Activated B cell treated with CpG ODN at 0.5 μM for 24 hours (primary cell): Measurements from ENCODE around the gene DEPDC4. TPM values are rescaled to one million over a fixed set of nuclear protein-coding genes. Genes with fewer than 3 reads are reported as not detected.
"Not testable (repeated sequence)": the region's sequence is repeated elsewhere in the genome, so short reads cannot be mapped to it uniquely, and the experiment has no call there.

ENCODE experiments used
- ATAC-seq: fragments of 200-7000 bp; cut with Tn5 transposase; one replicate; pipeline ENCODE4 v1.10.0; 2021; ENCODE audit warnings: low read depth, mild to moderate bottlenecking, moderate library complexity
- CTCF ChIA-PET: fragments of 350-600 bp; sonication (Branson Sonifier 250); formaldehyde crosslinking; loops from one replicate; lab custom pipeline; 2021; ENCODE audit warnings: antibody characterized with exemption; lab: Charles Lee
- POLR2A ChIA-PET: fragments of 350-600 bp; sonication (Branson Sonifier 250); formaldehyde crosslinking; loops from one replicate; lab custom pipeline; 2021; ENCODE audit warnings: antibody characterized with exemption; lab: Charles Lee
- DNase-seq: peaks from one replicate; pipeline ENCODE4 v3.0.0; 2022
- H3K27ac Mint-ChIP-seq: one replicate; pipeline ENCODE4 v1.8.0; 2020; ENCODE audit warnings: mixed read lengths
- H3K27me3 Mint-ChIP-seq: one replicate; pipeline ENCODE4 v1.8.0; 2021; ENCODE audit warnings: mixed read lengths
- H3K36me3 Mint-ChIP-seq: one replicate; pipeline ENCODE4 v1.8.0; 2021; ENCODE audit warnings: low read depth, mixed read lengths
- H3K4me1 Mint-ChIP-seq: one replicate; pipeline ENCODE4 v1.8.0; 2021; ENCODE audit warnings: mixed read lengths
- H3K4me3 Mint-ChIP-seq: one replicate; pipeline ENCODE4 v1.8.0; 2020; ENCODE audit warnings: mild to moderate bottlenecking, mixed read lengths
- H3K9me3 Mint-ChIP-seq: one replicate; pipeline ENCODE4 v1.8.0; 2020; ENCODE audit warnings: mixed read lengths
- CTCF ChIP-seq: fragments of 200-600 bp; IDR thresholded peaks from one replicate; pipeline ENCODE4 v1.8.0; 2022; ENCODE audit warnings: antibody characterized with exemption, mild to moderate bottlenecking
- intact Hi-C: fragments of 100-400 bp; cut with micrococcal nuclease; formaldehyde crosslinking; loops from one replicate; pipeline ENCODE4 v1.15.1; 2024
- total RNA-seq: library from RNA; stranded (reverse); gene quantifications from 2 replicates; pipeline ENCODE4 v1.2.3, GENCODE V29; 2022

DEPDC4 gene
- total RNA-seq = 0.49 and 0.81 TPM in 2 replicates

- DNase-seq = peak; percentile 90
- H3K36me3 Mint-ChIP-seq = peaks cover 9% of the 10 kb centered on the region
- ChIA-PET CTCF (no interaction called here), POLR2A (interaction anchor here (0.7 to 2.6 kb wide), 5 partner anchors 66 to 961 kb away, joined by 3 to 26 read pairs (median 5); partner anchors contain the start of gene ACTR6)
- no peaks in the 10 kb centered on the region for H3K9me3 Mint-ChIP-seq
- TF ChIP-seq CTCF = no peak
- ATAC-seq = peak; percentile 93
- no peaks in the 10 kb centered on the region for H3K27me3 Mint-ChIP-seq
- H3K4me3 Mint-ChIP-seq = peak within 1 kb of the TSS; percentile 99
- peaks cover 34% of the 10 kb centered on the region for H3K4me1 Mint-ChIP-seq
- intact Hi-C loops = loop anchor here (1.0 to 10.0 kb wide), 6 partner anchors 67 to 1796 kb away; partner anchors contain the start of genes ACTR6, APAF1, BLTP3B and IKBIP
- H3K27ac Mint-ChIP-seq = peak within 1 kb of the TSS; percentile 95
Observed at GRCh38 chr12:100266835-100267602, at the start of gene DEPDC4, which contains the start of gene SCYL2. DEPDC4 (minus strand) TSS chr12:100267079; CDS start chr12:100267076, 3 bp downstream. SCYL2 (plus strand) TSS chr12:100267177; CDS start chr12:100282971, 15,794 bp downstream.

GRCh38 chr12:100311317-100311716 lies 44.4 kb upstream of the DEPDC4 start:
- POLR2A ChIA-PET = no interaction called here
- H3K36me3 Mint-ChIP-seq = peaks cover 61% of the 10 kb centered on the region

GRCh38 chr12:100308138-100308537 lies 41.3 kb upstream of the DEPDC4 start:
- not testable (repeated sequence) for H3K4me1 Mint-ChIP-seq

More at GRCh38 chr12:100311317-100311716, 44.4 kb upstream of the DEPDC4 start:
- CTCF ChIA-PET = no interaction called here
- ATAC-seq (no peak), DNase-seq (no peak)
- H3K4me1 Mint-ChIP-seq = no peaks in the 10 kb centered on the region
- TF ChIP-seq CTCF = no peak
- no peak overlapping the region for H3K4me3 Mint-ChIP-seq
- H3K27ac Mint-ChIP-seq = no peak overlapping the region
- intact Hi-C loops = no loop called here
- H3K9me3 Mint-ChIP-seq = peaks cover 12% of the 10 kb centered on the region
- H3K27me3 Mint-ChIP-seq = no peaks in the 10 kb centered on the region

GRCh38 chr12:100304334-100304733 lies 37.5 kb upstream of the DEPDC4 start:
- H3K4me1 Mint-ChIP-seq, H3K27me3 Mint-ChIP-seq, DNase-seq, POLR2A ChIA-PET, H3K27ac Mint-ChIP-seq, intact Hi-C loops, ATAC-seq, CTCF ChIA-PET, H3K4me3 Mint-ChIP-seq: not testable (repeated sequence)
- Mint-ChIP-seq H3K9me3 (peaks cover 27% of the 10 kb centered on the region), H3K36me3 (peaks cover 69% of the 10 kb centered on the region)

More at GRCh38 chr12:100308138-100308537, 41.3 kb upstream of the DEPDC4 start:
- Mint-ChIP-seq H3K36me3 (peaks cover 59% of the 10 kb centered on the region), H3K9me3 (peaks cover 17% of the 10 kb centered on the region)
- POLR2A ChIA-PET, ATAC-seq, H3K27ac Mint-ChIP-seq, intact Hi-C loops, H3K27me3 Mint-ChIP-seq, H3K4me3 Mint-ChIP-seq, DNase-seq, CTCF ChIA-PET: not testable (repeated sequence)

GRCh38 chr12:100303831-100304230 lies 37.0 kb upstream of the DEPDC4 start:
- H3K4me1 Mint-ChIP-seq = no peaks in the 10 kb centered on the region
- POLR2A ChIA-PET = no interaction called here
- peaks cover 69% of the 10 kb centered on the region for H3K36me3 Mint-ChIP-seq
- TF ChIP-seq CTCF = no peak
- intact Hi-C loops = no loop called here
- no peak for DNase-seq
- H3K27me3 Mint-ChIP-seq = no peaks in the 10 kb centered on the region
- H3K4me3 Mint-ChIP-seq = no peak overlapping the region
- no peak for ATAC-seq
- H3K9me3 Mint-ChIP-seq = peaks cover 27% of the 10 kb centered on the region
- CTCF ChIA-PET = no interaction called here
- no peak overlapping the region for H3K27ac Mint-ChIP-seq

- no peaks in the 10 kb centered on the region for H3K4me1 Mint-ChIP-seq
- no peak overlapping the region for H3K27ac Mint-ChIP-seq
- POLR2A ChIA-PET = no interaction called here
- no peak for DNase-seq
- no peak for ATAC-seq
- TF ChIP-seq CTCF = no peak
- peaks cover 20% of the 10 kb centered on the region for H3K9me3 Mint-ChIP-seq
- CTCF ChIA-PET = no interaction called here
- peaks cover 75% of the 10 kb centered on the region for H3K36me3 Mint-ChIP-seq
- H3K4me3 Mint-ChIP-seq = no peak overlapping the region
- no peaks in the 10 kb centered on the region for H3K27me3 Mint-ChIP-seq
- intact Hi-C loops = no loop called here
Observed at GRCh38 chr12:100302081-100302480, 35.2 kb upstream of the DEPDC4 start.
